Brain microvascular endothelial cell (primary cell): ENCODE measurements around the gene ARRB1.

Experiments
- DNase-seq: peaks from one replicate; pipeline ENCODE4 v3.0.0-alpha.2; 2020
- H3K27ac ChIP-seq: fragments of 250-450 bp; sonication (Bioruptor Pico); 2 replicates; pipeline ENCODE4 v1.5.1; 2020; ENCODE audit warnings: mild to moderate bottlenecking, moderate library complexity
- H3K27me3 ChIP-seq: fragments of 250-450 bp; sonication (Bioruptor Pico); replicated peaks from 2 replicates; pipeline ENCODE4 v1.5.1; 2020; ENCODE audit warnings: mild to moderate bottlenecking
- H3K36me3 ChIP-seq: fragments of 250-450 bp; sonication (Bioruptor Pico); replicated peaks from 2 replicates; pipeline ENCODE4 v1.5.1; 2020; ENCODE audit warnings: mild to moderate bottlenecking
- H3K4me3 ChIP-seq: 2 replicates; pipeline ENCODE4 v1.5.1; 2011; ENCODE audit warnings: low read depth, mild to moderate bottlenecking, control low read depth, low read length, moderate library complexity
- CTCF ChIP-seq: IDR thresholded peaks from 2 replicates; pipeline ENCODE4 v1.5.1; 2011; ENCODE audit warnings: low read depth, mild to moderate bottlenecking, moderate library complexity, low read length, control low read depth, inconsistent platforms; ENCODE audit errors: missing control alignments
- in situ Hi-C: cut with HindIII; loops from 2 replicates; pipeline ENCODE4 v1.10.0; 2017; ENCODE audit warnings: low sequenced_read_pairs, low pct_ligation_motif_present

ARRB1 gene

GRCh38 chr11:75350743-75351540 is 519 bp downstream of the ARRB1 start:
- Histone ChIP-seq H3K4me3 (peak overlapping the region; percentile 63), H3K36me3 (no peaks in the 10 kb centered on the region), H3K27me3 (no peaks in the 10 kb centered on the region), H3K27ac (no peak overlapping the region)
- in situ Hi-C loops = no loop called here
- no peak for DNase-seq
- TF ChIP-seq CTCF = peak; percentile 21

GRCh38 chr11:75350122-75350742 is 1.2 kb downstream of the ARRB1 start:
- no peak for DNase-seq
- Histone ChIP-seq H3K4me3 (no peak overlapping the region), H3K27ac (no peak overlapping the region), H3K27me3 (no peaks in the 10 kb centered on the region), H3K36me3 (no peaks in the 10 kb centered on the region)
- in situ Hi-C loops = no loop called here
- no peak for TF ChIP-seq CTCF

- no peak overlapping the region for H3K27ac ChIP-seq
- in situ Hi-C loops = no loop called here
- TF ChIP-seq CTCF = no peak
- H3K36me3 ChIP-seq = no peaks in the 10 kb centered on the region
- H3K27me3 ChIP-seq = no peaks in the 10 kb centered on the region
- H3K4me3 ChIP-seq = no peak overlapping the region
- DNase-seq = no peak
Observed at GRCh38 chr11:75349521-75350116, 1.8 kb downstream of the ARRB1 start.

GRCh38 chr11:75347781-75348566 is 3.5 kb downstream of the ARRB1 start:
- no peak overlapping the region for H3K4me3 ChIP-seq
- no peaks in the 10 kb centered on the region for H3K27me3 ChIP-seq
- peak; percentile 74 for DNase-seq
- H3K27ac ChIP-seq = peak overlapping the region; percentile 2
- in situ Hi-C loops = no loop called here
- H3K36me3 ChIP-seq = no peaks in the 10 kb centered on the region
- TF ChIP-seq CTCF = no peak

GRCh38 chr11:75346912-75347647 is 4.4 kb downstream of the ARRB1 start:
- H3K36me3 ChIP-seq = no peaks in the 10 kb centered on the region
- in situ Hi-C loops = no loop called here
- H3K4me3 ChIP-seq = no peak overlapping the region
- no peak for DNase-seq
- H3K27me3 ChIP-seq = no peaks in the 10 kb centered on the region
- no peak for TF ChIP-seq CTCF
- H3K27ac ChIP-seq = peak overlapping the region; percentile 2
